GM12874 (cell line): Measurements from ENCODE around the gene ABHD1.

ENCODE experiments used
- TF ChIP-seq, protein P1 (sequence below): IDR thresholded peaks from 2 replicates; pipeline ENCODE4 v1.5.1; 2011; ENCODE audit warnings: low read depth, mild to moderate bottlenecking, control low read depth, low read length, moderate library complexity; ENCODE audit not compliant: insufficient read depth

The ABHD1 gene

DNA sequence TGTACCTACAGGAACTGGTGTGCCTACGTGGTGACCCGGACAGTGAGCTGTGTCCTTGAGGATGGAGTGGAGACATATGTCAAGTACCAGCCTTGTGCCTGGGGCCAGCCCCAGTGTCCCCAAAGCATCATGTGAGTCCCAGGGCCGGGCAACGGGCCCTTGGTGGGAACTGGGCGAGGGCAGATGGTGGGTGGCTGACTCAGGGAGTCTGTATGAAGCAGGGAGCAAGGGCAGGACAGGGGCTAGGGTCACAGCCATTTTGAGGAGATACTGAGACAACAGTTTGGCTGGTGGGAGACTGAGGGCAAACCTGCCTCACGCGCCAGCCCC lies 43.5 kb upstream of the ABHD1 start:
- TF ChIP-seq, protein P1, sequence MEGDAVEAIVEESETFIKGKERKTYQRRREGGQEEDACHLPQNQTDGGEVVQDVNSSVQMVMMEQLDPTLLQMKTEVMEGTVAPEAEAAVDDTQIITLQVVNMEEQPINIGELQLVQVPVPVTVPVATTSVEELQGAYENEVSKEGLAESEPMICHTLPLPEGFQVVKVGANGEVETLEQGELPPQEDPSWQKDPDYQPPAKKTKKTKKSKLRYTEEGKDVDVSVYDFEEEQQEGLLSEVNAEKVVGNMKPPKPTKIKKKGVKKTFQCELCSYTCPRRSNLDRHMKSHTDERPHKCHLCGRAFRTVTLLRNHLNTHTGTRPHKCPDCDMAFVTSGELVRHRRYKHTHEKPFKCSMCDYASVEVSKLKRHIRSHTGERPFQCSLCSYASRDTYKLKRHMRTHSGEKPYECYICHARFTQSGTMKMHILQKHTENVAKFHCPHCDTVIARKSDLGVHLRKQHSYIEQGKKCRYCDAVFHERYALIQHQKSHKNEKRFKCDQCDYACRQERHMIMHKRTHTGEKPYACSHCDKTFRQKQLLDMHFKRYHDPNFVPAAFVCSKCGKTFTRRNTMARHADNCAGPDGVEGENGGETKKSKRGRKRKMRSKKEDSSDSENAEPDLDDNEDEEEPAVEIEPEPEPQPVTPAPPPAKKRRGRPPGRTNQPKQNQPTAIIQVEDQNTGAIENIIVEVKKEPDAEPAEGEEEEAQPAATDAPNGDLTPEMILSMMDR = no peak

DNA sequence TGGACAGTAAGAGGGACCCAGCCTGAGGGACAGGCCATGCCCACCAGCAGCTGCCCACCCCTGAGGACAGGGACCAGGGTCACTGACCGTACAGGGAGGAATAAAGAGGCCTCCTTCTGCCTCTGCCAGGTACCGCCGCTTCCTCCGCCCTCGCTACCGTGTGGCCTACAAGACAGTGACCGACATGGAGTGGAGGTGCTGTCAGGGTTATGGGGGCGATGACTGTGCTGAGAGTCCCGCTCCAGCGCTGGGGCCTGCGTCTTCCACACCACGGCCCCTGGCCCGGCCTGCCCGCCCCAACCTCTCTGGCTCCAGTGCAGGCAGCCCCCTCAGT lies 43.0 kb upstream of the ABHD1 start:
- TF ChIP-seq, protein P1 = no peak

DNA sequence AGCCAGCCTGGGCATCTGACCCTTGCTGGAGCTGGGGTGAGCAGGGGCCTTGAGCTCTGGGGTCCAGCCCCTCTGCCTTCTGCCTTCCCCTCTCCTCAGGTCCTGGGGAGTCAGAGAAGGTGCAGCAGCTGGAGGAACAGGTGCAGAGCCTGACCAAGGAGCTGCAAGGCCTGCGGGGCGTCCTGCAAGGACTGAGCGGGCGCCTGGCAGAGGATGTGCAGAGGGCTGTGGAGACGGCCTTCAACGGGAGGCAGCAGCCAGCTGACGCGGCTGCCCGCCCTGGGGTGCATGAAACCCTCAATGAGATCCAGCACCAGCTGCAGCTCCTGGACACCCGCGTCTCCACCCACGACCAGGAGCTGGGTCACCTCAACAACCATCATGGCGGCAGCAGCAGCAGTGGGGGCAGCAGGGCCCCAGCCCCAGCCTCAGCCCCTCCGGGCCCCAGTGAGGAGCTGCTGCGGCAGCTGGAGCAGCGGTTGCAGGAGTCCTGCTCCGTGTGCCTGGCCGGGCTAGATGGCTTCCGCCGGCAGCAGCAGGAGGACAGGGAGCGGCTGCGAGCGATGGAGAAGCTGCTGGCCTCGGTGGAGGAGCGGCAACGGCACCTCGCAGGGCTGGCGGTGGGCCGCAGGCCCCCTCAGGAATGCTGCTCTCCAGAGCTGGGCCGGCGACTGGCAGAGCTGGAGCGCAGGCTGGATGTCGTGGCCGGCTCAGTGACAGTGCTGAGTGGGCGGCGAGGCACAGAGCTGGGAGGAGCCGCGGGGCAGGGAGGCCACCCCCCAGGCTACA lies 41.4 kb upstream of the ABHD1 start:
- TF ChIP-seq, protein P1 = no peak

DNA sequence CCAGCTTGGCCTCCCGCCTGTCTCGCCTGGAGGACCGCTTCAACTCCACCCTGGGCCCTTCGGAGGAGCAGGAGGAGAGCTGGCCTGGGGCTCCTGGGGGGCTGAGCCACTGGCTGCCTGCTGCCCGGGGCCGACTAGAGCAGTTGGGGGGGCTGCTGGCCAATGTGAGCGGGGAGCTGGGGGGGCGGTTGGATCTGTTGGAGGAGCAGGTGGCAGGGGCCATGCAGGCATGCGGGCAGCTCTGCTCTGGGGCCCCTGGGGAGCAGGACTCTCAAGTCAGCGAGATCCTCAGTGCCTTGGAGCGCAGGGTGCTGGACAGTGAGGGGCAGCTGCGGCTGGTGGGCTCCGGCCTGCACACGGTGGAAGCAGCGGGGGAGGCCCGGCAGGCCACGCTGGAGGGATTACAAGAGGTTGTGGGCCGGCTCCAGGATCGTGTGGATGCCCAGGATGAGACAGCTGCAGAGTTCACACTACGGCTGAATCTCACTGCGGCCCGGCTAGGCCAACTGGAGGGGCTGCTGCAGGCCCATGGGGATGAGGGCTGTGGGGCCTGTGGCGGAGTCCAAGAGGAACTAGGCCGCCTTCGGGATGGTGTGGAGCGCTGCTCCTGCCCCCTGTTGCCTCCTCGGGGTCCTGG lies 40.7 kb upstream of the ABHD1 start:
- TF ChIP-seq, protein P1 = no peak

DNA sequence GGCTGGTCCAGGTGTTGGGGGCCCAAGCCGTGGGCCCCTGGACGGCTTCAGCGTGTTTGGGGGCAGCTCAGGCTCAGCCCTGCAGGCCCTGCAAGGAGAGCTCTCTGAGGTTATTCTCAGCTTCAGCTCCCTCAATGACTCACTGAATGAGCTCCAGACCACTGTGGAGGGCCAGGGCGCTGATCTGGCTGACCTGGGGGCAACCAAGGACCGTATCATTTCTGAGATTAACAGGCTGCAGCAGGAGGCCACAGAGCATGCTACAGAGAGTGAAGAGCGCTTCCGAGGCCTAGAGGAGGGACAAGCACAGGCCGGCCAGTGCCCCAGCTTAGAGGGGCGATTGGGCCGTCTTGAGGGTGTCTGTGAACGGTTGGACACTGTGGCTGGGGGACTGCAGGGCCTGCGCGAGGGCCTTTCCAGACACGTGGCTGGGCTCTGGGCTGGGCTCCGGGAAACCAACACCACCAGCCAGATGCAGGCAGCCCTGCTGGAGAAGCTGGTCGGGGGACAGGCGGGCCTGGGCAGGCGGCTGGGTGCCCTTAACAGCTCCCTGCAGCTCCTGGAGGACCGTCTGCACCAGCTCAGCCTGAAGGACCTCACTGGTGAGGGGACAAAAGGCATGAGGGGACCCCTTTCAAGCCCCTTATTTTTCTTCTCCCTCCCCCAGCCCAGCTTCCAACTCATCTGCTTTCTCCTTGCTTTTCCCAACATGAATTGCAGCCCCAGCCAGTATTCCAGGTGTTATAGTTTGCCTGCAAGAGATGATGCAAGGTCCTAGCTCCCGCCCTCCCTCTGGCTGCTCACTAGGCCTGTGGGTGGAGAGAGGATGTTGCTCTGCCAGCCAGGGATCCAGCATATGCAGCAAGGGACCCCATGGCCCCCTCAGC lies 40.0 kb upstream of the ABHD1 start:
- TF ChIP-seq, protein P1 = no peak

DNA sequence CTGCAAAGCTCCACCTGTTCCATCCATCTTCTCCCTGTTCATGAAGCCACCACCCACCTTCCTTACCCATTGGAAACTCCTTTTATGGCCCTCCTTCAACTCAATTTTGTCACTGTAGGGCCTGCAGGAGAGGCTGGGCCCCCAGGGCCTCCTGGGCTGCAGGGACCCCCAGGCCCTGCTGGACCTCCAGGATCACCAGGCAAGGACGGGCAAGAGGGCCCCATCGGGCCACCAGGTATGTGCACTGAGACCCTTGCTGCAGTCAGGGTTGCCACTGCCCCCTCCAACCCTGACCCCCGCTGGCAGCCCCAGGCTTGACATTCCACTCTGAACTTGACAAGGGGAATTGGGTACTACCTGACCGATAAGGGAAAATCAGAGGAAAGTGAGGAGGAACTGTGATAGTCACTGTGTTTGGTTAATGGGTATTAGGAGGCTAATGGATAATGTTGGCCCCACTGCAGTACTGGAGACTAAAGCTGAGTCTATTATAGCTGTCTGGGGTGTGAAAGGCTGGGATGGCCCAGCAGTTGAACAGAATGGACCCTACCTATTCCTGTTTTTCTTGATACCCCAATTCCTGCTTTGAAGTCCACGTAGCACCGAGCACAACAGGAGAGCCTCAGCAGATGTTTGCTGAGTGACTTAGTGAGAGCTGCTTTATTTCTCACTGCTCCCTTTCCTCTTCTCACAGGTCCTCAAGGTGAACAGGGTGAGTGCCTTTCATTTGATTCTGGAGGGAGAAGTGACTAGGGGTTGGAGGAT lies 39.1 kb upstream of the ABHD1 start:
- TF ChIP-seq, protein P1 = no peak
